Type B pancreatic cell (in vitro differentiated cells): ENCODE data around the gene OPN4. TPM values are rescaled to one million over a fixed set of nuclear protein-coding genes. Genes with fewer than 3 reads are reported as not detected.

Experiments used
- DNase-seq: peaks from one replicate; pipeline ENCODE4 v3.0.0; 2021; ENCODE audit warnings: mixed read lengths; ENCODE audit not compliant: unreplicated experiment; ENCODE audit errors: extremely low spot score
- H3K27ac Mint-ChIP-seq: 2 replicates; pipeline ENCODE4 v1.8.0; 2021; ENCODE audit warnings: mild to moderate bottlenecking, mixed read lengths
- H3K27me3 Mint-ChIP-seq: 2 replicates; pipeline ENCODE4 v1.8.0; 2021; ENCODE audit warnings: mixed read lengths
- H3K36me3 Mint-ChIP-seq: 2 replicates; pipeline ENCODE4 v1.8.0; 2021; ENCODE audit warnings: mixed read lengths
- H3K4me1 Mint-ChIP-seq: one replicate; pipeline ENCODE4 v1.8.0; 2021; ENCODE audit warnings: mixed read lengths; ENCODE audit not compliant: unreplicated experiment
- H3K4me3 Mint-ChIP-seq: 2 replicates; pipeline ENCODE4 v1.8.0; 2021; ENCODE audit warnings: mild to moderate bottlenecking, mixed read lengths
- H3K9me3 Mint-ChIP-seq: 2 replicates; pipeline ENCODE4 v1.8.0; 2021; ENCODE audit warnings: mixed read lengths
- CTCF ChIP-seq: fragments of 200-600 bp; sonication (generic); conservative IDR thresholded peaks from 2 replicates; pipeline ENCODE4 v1.5.0; 2021; ENCODE audit warnings: antibody characterized with exemption, mild to moderate bottlenecking
- total RNA-seq: library from RNA; stranded (reverse); gene quantifications from 2 replicates; pipeline ENCODE4 v1.2.1, GENCODE V29; 2021; ENCODE audit warnings: low replicate concordance

The OPN4 gene
- total RNA-seq, 1 donor from 2014 or later = not detected

DNA sequence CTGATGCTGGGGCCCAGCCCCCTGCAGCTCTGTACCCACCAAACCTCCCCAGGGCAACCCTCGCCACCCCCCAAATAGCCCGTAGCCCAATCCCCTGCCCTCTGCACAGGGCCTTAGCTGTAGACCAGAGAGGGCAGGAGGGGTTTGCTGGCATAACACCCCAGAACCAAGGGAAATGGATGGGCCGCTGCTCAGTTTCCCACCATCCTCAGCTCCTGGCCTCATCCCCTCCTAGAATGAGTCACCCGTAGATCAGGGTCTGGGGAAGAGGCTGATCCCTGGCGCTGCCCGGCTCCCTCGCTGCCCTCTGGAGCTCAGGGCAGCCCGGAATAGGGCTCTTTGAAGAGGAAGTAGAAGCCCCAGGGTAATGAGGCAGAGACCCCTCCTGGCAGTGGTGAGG lies 45.2 kb downstream of the OPN4 start:
- Mint-ChIP-seq H3K9me3 (no peaks in the 10 kb centered on the region), H3K36me3 (no peaks in the 10 kb centered on the region), H3K4me1 (no peaks in the 10 kb centered on the region), H3K27ac (no peak overlapping the region), H3K4me3 (no peak overlapping the region), H3K27me3 (peaks cover 4% of the 10 kb centered on the region)
- no peak for DNase-seq
- no peak for TF ChIP-seq CTCF

DNA sequence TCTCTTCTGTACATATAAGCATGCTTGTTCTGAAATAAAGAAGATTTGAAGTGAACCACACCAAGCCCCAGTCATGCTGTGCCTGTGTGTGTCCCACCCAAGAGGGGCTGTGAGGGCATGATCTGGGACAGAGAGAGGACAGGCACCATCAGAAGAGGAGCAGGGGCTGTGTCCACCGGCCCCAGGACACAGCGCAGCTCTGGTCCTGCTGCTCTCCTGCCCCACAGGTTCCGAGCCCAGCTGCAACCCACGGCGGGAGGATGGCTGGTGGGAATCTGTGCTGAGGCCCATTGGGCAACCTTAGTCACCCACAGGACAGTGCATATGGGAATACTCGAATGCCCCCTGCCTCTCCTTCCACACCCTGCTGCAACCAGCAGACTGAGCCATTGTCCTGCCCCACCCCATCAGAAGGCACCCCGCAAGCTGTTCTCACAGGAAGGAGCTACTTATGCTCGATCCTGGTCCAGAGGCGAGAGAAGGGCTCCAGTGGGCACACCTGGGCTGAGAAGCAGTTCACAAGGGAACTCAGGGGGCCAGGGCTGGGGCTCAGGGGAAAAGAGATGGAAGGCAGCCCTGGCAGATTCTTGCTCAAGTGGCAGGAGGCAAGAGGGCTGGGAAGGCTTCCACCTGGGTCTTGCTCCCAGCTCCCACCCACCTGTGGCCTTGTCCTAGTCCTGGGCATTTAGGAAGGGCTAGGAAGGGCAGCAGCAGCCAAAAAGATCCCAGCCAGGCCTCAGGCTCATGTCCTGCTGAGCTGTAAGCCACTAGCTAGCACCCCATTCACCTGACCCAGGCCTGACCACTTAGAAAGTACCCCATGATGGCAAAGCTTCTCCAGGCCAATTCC lies 45.9 kb downstream of the OPN4 start:
- H3K27me3 Mint-ChIP-seq = peaks cover 4% of the 10 kb centered on the region
- no peak overlapping the region for H3K27ac Mint-ChIP-seq
- no peaks in the 10 kb centered on the region for H3K4me1 Mint-ChIP-seq
- H3K9me3 Mint-ChIP-seq = no peaks in the 10 kb centered on the region
- H3K36me3 Mint-ChIP-seq = no peaks in the 10 kb centered on the region
- H3K4me3 Mint-ChIP-seq = no peak overlapping the region
- no peak for DNase-seq
- TF ChIP-seq CTCF = no peak

GRCh38 chr10:86700851-86701617 lies 46.7 kb downstream of the OPN4 start:
- TF ChIP-seq CTCF = no peak
- Mint-ChIP-seq H3K27me3 (peaks cover 4% of the 10 kb centered on the region), H3K9me3 (no peaks in the 10 kb centered on the region), H3K4me3 (no peak overlapping the region), H3K4me1 (no peaks in the 10 kb centered on the region), H3K27ac (no peak overlapping the region), H3K36me3 (no peaks in the 10 kb centered on the region)
- no peak for DNase-seq

DNA sequence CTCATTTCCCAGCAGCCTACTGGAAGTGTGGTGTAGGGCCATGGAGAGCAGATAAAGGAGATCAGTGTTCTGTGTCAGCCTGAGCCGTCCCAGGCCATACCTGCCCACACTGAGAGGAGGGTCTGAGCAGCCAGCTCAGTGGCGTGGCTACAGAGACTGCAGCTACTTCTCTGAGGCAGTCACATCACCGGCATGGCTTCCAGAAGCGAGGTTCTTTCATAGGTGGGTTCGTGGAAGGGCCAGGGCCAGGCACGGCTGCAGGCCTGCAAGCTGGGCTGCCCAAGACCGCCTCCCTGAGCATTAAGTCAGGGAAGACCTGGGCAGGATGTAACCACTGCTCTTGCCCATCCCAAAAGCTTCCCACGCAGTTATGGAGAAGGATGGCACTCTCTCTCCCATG lies 48.8 kb downstream of the OPN4 start:
- Mint-ChIP-seq H3K9me3 (no peaks in the 10 kb centered on the region), H3K27me3 (no peaks in the 10 kb centered on the region), H3K36me3 (no peaks in the 10 kb centered on the region), H3K4me3 (no peak overlapping the region), H3K4me1 (no peaks in the 10 kb centered on the region), H3K27ac (no peak overlapping the region)
- TF ChIP-seq CTCF = no peak
- no peak for DNase-seq

DNA sequence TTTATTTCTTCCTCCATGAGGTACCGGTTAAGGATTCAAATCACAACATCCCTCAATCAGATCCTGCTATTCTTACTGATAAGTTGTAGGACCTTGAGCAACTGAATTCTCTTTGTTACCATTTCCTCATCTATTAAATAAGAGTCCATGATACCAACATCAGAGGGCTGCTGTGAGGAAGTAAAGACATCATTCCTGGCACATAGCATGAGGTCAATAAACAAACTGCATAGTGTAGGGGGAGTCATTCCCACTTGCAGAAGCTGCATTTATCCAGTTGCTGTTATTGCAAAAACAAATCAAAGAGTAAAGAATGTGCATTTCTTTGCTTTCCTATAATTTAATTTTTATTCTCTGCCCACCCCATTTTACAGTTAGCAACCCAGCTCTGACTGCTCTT lies 50.8 kb downstream of the OPN4 start:
- Mint-ChIP-seq H3K27ac (no peak overlapping the region), H3K4me3 (no peak overlapping the region), H3K27me3 (no peaks in the 10 kb centered on the region), H3K9me3 (no peaks in the 10 kb centered on the region), H3K4me1 (no peaks in the 10 kb centered on the region), H3K36me3 (no peaks in the 10 kb centered on the region)
- DNase-seq = no peak
- no peak for TF ChIP-seq CTCF
